Activated B cell treated with CpG ODN at 0.5 μM for 24 hours (primary cell): ENCODE results near the gene EVI2B. TPM values are rescaled to one million over a fixed set of nuclear protein-coding genes. Genes with fewer than 3 reads are reported as not detected.
"Not testable (repeated sequence)": the region's sequence is repeated elsewhere in the genome, so short reads cannot be mapped to it uniquely, and the experiment has no call there.

Experiments used
- ATAC-seq: fragments of 200-7000 bp; cut with Tn5 transposase; one replicate; pipeline ENCODE4 v1.10.0; 2021; ENCODE audit warnings: low read depth, mild to moderate bottlenecking, moderate library complexity
- CTCF ChIA-PET: fragments of 350-600 bp; sonication (Branson Sonifier 250); formaldehyde crosslinking; loops from one replicate; lab custom pipeline; 2021; ENCODE audit warnings: antibody characterized with exemption; lab: Charles Lee
- POLR2A ChIA-PET: fragments of 350-600 bp; sonication (Branson Sonifier 250); formaldehyde crosslinking; loops from one replicate; lab custom pipeline; 2021; ENCODE audit warnings: antibody characterized with exemption; lab: Charles Lee
- DNase-seq: peaks from one replicate; pipeline ENCODE4 v3.0.0; 2022
- H3K27ac Mint-ChIP-seq: one replicate; pipeline ENCODE4 v1.8.0; 2020; ENCODE audit warnings: mixed read lengths
- H3K27me3 Mint-ChIP-seq: one replicate; pipeline ENCODE4 v1.8.0; 2021; ENCODE audit warnings: mixed read lengths
- H3K36me3 Mint-ChIP-seq: one replicate; pipeline ENCODE4 v1.8.0; 2021; ENCODE audit warnings: low read depth, mixed read lengths
- H3K4me1 Mint-ChIP-seq: one replicate; pipeline ENCODE4 v1.8.0; 2021; ENCODE audit warnings: mixed read lengths
- H3K4me3 Mint-ChIP-seq: one replicate; pipeline ENCODE4 v1.8.0; 2020; ENCODE audit warnings: mild to moderate bottlenecking, mixed read lengths
- H3K9me3 Mint-ChIP-seq: one replicate; pipeline ENCODE4 v1.8.0; 2020; ENCODE audit warnings: mixed read lengths
- CTCF ChIP-seq: fragments of 200-600 bp; IDR thresholded peaks from one replicate; pipeline ENCODE4 v1.8.0; 2022; ENCODE audit warnings: antibody characterized with exemption, mild to moderate bottlenecking
- intact Hi-C: fragments of 100-400 bp; cut with micrococcal nuclease; formaldehyde crosslinking; loops from one replicate; pipeline ENCODE4 v1.15.1; 2024
- total RNA-seq: library from RNA; stranded (reverse); gene quantifications from 2 replicates; pipeline ENCODE4 v1.2.3, GENCODE V29; 2022

The EVI2B gene
- total RNA-seq, 1 donor from 2014 or later, result 111 TPM

GRCh38 chr17:31320241-31320640 is 6.4 kb upstream of the EVI2B start:
- Mint-ChIP-seq H3K27ac (peak overlapping the region; percentile 96), H3K9me3 (no peaks in the 10 kb centered on the region), H3K4me3 (peak overlapping the region; percentile 84), H3K4me1 (peaks cover 52% of the 10 kb centered on the region), H3K27me3 (no peaks in the 10 kb centered on the region), H3K36me3 (peaks cover 25% of the 10 kb centered on the region)
- intact Hi-C loops, result loop anchor here (10.0 kb wide), 1 partner anchor 55 kb away; no protein-coding TSS in a partner anchor
- ChIA-PET CTCF (interaction anchor here (0.8 to 2.3 kb wide), 4 partner anchors 53 to 117 kb away, joined by 3 to 10 read pairs (median 4); no protein-coding TSS in a partner anchor), POLR2A (interaction anchor here (0.6 to 7.5 kb wide), 9 partner anchors 13 to 1231 kb away, joined by 3 to 247 read pairs (median 3); no protein-coding TSS in a partner anchor)
- no peak for TF ChIP-seq CTCF
- ATAC-seq (no peak), DNase-seq (no peak)

GRCh38 chr17:31318851-31319661 is 5.2 kb upstream of the EVI2B start:
- ChIA-PET POLR2A (interaction anchor here (0.5 to 7.5 kb wide), 20 partner anchors 12 to 1840 kb away, joined by 3 to 247 read pairs (median 5); no protein-coding TSS in a partner anchor), CTCF (interaction anchor here (0.6 to 2.3 kb wide), 3 partner anchors 52 to 174 kb away, joined by 3 to 10 read pairs (median 4); no protein-coding TSS in a partner anchor)
- Mint-ChIP-seq H3K9me3 (peaks cover 3% of the 10 kb centered on the region), H3K27me3 (no peaks in the 10 kb centered on the region), H3K27ac (peak overlapping the region; percentile 96), H3K36me3 (peaks cover 27% of the 10 kb centered on the region), H3K4me1 (peaks cover 62% of the 10 kb centered on the region), H3K4me3 (peak overlapping the region; percentile 84)
- DNase-seq (no peak), ATAC-seq (peak; percentile 53)
- no peak for TF ChIP-seq CTCF
- intact Hi-C loops, result loop anchor here (1.0 to 5.0 kb wide), 3 partner anchors 10 to 497 kb away; partner anchors contain the start of gene CRLF3

GRCh38 chr17:31318298-31318801 is 4.5 kb upstream of the EVI2B start:
- H3K4me1 Mint-ChIP-seq, result peaks cover 57% of the 10 kb centered on the region
- H3K4me3 Mint-ChIP-seq, result peak overlapping the region; percentile 84
- H3K9me3 Mint-ChIP-seq, result peaks cover 3% of the 10 kb centered on the region
- peaks cover 32% of the 10 kb centered on the region for H3K36me3 Mint-ChIP-seq
- DNase-seq, result no peak
- ATAC-seq, result peak; percentile 26
- no peak for TF ChIP-seq CTCF
- H3K27me3 Mint-ChIP-seq, result no peaks in the 10 kb centered on the region
- POLR2A ChIA-PET, result interaction anchor here (0.5 to 7.5 kb wide), 12 partner anchors 11 to 1581 kb away, joined by 3 to 247 read pairs (median 4); no protein-coding TSS in a partner anchor
- peak overlapping the region; percentile 96 for H3K27ac Mint-ChIP-seq
- intact Hi-C loops, result loop anchor here (2.0 to 5.0 kb wide), 2 partner anchors 176 to 496 kb away; partner anchors contain the start of gene CRLF3
- CTCF ChIA-PET, result interaction anchor here (2.3 kb wide), 1 partner anchor 54 kb away, joined by 10 read pairs; no protein-coding TSS in a partner anchor

DNA sequence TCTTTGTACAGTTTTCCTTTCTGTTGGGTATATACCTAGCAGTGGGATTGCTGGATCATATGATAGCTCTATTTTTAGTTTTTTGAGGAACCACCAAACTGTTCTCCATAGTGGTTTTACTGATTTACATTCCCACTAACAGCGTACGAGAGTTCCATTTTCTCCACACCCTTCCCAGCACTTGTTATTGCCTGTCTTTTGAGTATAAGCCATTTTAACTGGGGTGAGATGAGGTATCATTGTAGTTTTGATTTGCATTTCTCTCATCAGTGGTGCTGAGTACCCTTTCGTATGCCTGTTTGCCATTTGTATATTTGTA is 887 bp upstream of the EVI2B start:
- peak overlapping the region; percentile 93 for H3K4me3 Mint-ChIP-seq
- H3K36me3 Mint-ChIP-seq, result peaks cover 48% of the 10 kb centered on the region
- intact Hi-C loops, result loop anchor here (5.0 kb wide), 3 partner anchors 223 to 1747 kb away; partner anchors contain the start of genes ABHD15, CRLF3 and TP53I13
- H3K4me1 Mint-ChIP-seq, result peaks cover 60% of the 10 kb centered on the region
- no peaks in the 10 kb centered on the region for H3K27me3 Mint-ChIP-seq
- ChIA-PET CTCF (no interaction called here), POLR2A (no interaction called here)
- DNase-seq (no peak), ATAC-seq (no peak)
- peak overlapping the region; percentile 94 for H3K27ac Mint-ChIP-seq
- TF ChIP-seq CTCF, result no peak
- H3K9me3 Mint-ChIP-seq, result peaks cover 3% of the 10 kb centered on the region

GRCh38 chr17:31312223-31312622 is 1.6 kb downstream of the EVI2B start:
- ATAC-seq, result not testable (repeated sequence)
- intact Hi-C loops, result loop anchor here (5.0 kb wide), 2 partner anchors 225 to 1745 kb away; partner anchors contain the start of genes ABHD15 and TP53I13
- CTCF ChIA-PET, result interaction anchor here (0.9 to 2.7 kb wide), 2 partner anchors 60 to 96 kb away, joined by 3 to 12 read pairs; no protein-coding TSS in a partner anchor

More at GRCh38 chr17:31312223-31312622, 1.6 kb downstream of the EVI2B start:
- POLR2A ChIA-PET, result interaction anchor here (0.6 to 11.6 kb wide), 7 partner anchors 7 to 534 kb away, joined by 3 to 247 read pairs (median 4); partner anchors contain the start of gene EVI2A
- not testable (repeated sequence) for H3K27me3 Mint-ChIP-seq, H3K9me3 Mint-ChIP-seq, DNase-seq
- Mint-ChIP-seq H3K4me3 (peak overlapping the region; percentile 90), H3K4me1 (peaks cover 68% of the 10 kb centered on the region), H3K27ac (peak overlapping the region; percentile 88), H3K36me3 (peaks cover 49% of the 10 kb centered on the region)
